Duodenal mucosa (tissue), 2 donors: Measurements from ENCODE around the gene TSKU.

Experiments
- H3K27ac ChIP-seq: one replicate; pipeline ENCODE4 v1.7.0; 2013; ENCODE audit warnings: low read depth, low read length
- H3K27me3 ChIP-seq, 2 donors: one replicate each; pipeline ENCODE4 v1.7.0; 2013; ENCODE audit warnings: low read length in 2 of 2, control low read depth in 1 of 2; ENCODE audit not compliant: insufficient read depth in 2 of 2, control insufficient read depth in 1 of 2
- H3K36me3 ChIP-seq, 2 donors: one replicate each; pipeline ENCODE4 v1.7.0; 2013; ENCODE audit warnings: low read length in 2 of 2, control low read depth in 1 of 2; ENCODE audit not compliant: insufficient read depth in 2 of 2, control insufficient read depth in 1 of 2
- H3K4me1 ChIP-seq, 2 donors: one replicate each; pipeline ENCODE4 v1.7.0; 2013; ENCODE audit warnings: low read length in 2 of 2, control low read depth in 1 of 2; ENCODE audit not compliant: insufficient read depth in 2 of 2, control insufficient read depth in 1 of 2
- H3K4me3 ChIP-seq, 2 donors: one replicate each; pipeline ENCODE4 v1.7.0; 2013; ENCODE audit warnings: low read length in 2 of 2, low read depth in 1 of 2
- H3K9ac ChIP-seq, 2 donors: one replicate each; pipeline ENCODE4 v1.7.0; 2013; ENCODE audit warnings: low read length in 2 of 2, low read depth in 1 of 2
- H3K9me3 ChIP-seq, 2 donors: one replicate each; pipeline ENCODE4 v1.7.0; 2013; ENCODE audit warnings: low read length in 2 of 2, control low read depth in 1 of 2; ENCODE audit not compliant: control insufficient read depth in 1 of 2

Gene TSKU

DNA sequence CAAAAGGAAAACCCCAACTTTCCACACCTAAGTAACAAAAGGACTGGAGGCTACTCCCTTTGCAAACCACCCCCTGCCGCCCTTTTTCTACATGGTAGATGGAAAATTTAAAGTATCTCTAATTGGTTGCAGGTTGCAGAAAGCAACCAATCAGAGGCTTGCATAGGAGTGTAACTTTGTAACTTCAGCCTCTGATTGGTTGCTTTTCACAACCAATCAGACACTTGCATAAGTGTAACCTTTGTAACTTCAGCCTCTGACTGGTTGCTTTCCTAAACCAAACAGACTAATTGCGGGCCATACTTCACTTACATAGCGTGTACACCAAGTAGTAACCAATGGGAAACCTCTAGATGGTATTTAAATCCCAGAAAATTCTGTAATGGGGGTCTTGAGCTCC is 60.8 kb downstream of the TSKU start:
- H3K36me3 ChIP-seq = no peaks in the 10 kb centered on the region
- H3K4me3 ChIP-seq = no peak overlapping the region
- no peak overlapping the region for H3K9ac ChIP-seq

GRCh38 chr11:76844511-76844910 is 61.4 kb downstream of the TSKU start:
- Histone ChIP-seq H3K36me3 (no peaks in the 10 kb centered on the region), H3K4me3 (no peak overlapping the region), H3K4me1 (peaks cover 3 to 12% of the 10 kb centered on the region in 2 donors), H3K9me3 (peaks cover 0 to 1% of the 10 kb centered on the region in 2 donors), H3K27me3 (no peaks in the 10 kb centered on the region), H3K27ac (no peak overlapping the region), H3K9ac (no peak overlapping the region)

More for the DNA sequence above, 60.8 kb downstream of the TSKU start:
- peaks cover 7 to 18% of the 10 kb centered on the region in 2 donors for H3K4me1 ChIP-seq
- no peak overlapping the region for H3K27ac ChIP-seq
- H3K9me3 ChIP-seq = peaks cover 0 to 1% of the 10 kb centered on the region in 2 donors
- no peaks in the 10 kb centered on the region for H3K27me3 ChIP-seq

DNA sequence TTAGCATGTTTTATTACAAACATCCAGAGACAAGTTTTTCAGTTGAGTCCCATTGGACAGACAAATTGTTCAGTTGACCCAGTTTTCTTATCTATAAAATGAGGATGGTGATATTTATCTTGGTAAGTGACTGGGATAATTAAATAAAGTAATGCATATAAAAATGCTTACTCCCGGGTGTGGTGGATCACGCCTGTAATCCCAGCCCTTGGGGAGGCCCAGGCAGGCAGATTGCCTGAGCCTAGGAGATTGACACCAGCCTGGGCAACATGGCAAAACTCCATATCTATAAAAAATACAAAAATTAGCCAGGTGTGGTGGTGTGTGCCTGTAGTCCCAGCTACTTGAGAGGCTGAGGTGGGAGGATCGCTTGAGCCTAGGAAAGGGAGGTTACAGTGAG is 61.9 kb downstream of the TSKU start:
- Histone ChIP-seq H3K36me3 (no peaks in the 10 kb centered on the region), H3K9ac (no peak overlapping the region), H3K27me3 (no peaks in the 10 kb centered on the region), H3K27ac (no peak overlapping the region), H3K4me3 (no peak overlapping the region), H3K9me3 (peaks cover 0 to 1% of the 10 kb centered on the region in 2 donors), H3K4me1 (peaks cover 3 to 8% of the 10 kb centered on the region in 2 donors)

DNA sequence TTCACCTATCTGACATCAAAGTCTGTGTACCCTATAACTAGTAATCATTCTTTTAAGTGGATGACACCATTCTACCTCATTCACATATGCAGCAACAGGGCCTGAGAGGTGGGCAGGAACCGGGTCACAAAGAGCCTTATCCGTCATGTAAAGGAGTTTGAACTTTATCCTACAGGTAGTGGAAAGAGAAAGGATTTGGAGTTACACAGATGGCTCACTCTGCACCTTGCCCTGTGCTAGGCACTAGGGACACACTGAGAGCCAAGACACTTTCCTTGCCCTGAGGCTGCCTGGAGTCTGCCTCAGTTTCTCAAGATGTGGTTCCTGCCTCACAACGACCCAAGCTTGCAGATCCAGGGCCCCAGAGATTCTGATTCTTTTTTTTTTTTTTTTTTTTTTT is 63.3 kb downstream of the TSKU start:
- Histone ChIP-seq H3K4me3 (no peak overlapping the region), H3K9me3 (peaks cover 0 to 1% of the 10 kb centered on the region in 2 donors), H3K36me3 (no peaks in the 10 kb centered on the region), H3K9ac (no peak overlapping the region), H3K27ac (no peak overlapping the region), H3K27me3 (no peaks in the 10 kb centered on the region), H3K4me1 (peaks cover 3 to 7% of the 10 kb centered on the region in 2 donors)
